Psoas muscle (tissue), 8 donors: ENCODE data around the gene AMOTL1. TPM values are rescaled to one million over a fixed set of nuclear protein-coding genes. Genes with fewer than 3 reads are reported as not detected.

ENCODE experiments used
- ATAC-seq, 4 donors: fragments of 200-7000 bp; cut with Tn5 transposase; one replicate each; pipeline ENCODE4 v1.9.1; 2020; ENCODE audit warnings: moderate library complexity in 3 of 4, mild to moderate bottlenecking in 2 of 4
- DNase-seq, 2 donors: peaks; one replicate each; pipeline ENCODE4 v3.0.0-alpha.2; 2020
- H3K27ac ChIP-seq: fragments of 200-600 bp; one replicate; pipeline ENCODE4 v1.8.0; 2022
- H3K27me3 ChIP-seq, 3 donors: fragments of 200-600 bp in 1 of 3; one replicate each; pipeline versions ENCODE4 v1.6.1 to v1.8.0; 2013 to 2022; ENCODE audit warnings: low read length in 2 of 3, mild to moderate bottlenecking in 2 of 3, moderate library complexity in 1 of 3; ENCODE audit not compliant: insufficient read depth in 3 of 3
- H3K36me3 ChIP-seq, 2 donors: fragments of 200-600 bp in 1 of 2; one replicate each; pipeline versions ENCODE4 v1.6.1 to v1.8.0; 2013 to 2022; ENCODE audit warnings: low read depth in 1 of 2, mild to moderate bottlenecking in 1 of 2, moderate library complexity in 1 of 2; ENCODE audit not compliant: insufficient read depth in 1 of 2
- H3K4me1 ChIP-seq: fragments of 200-600 bp; one replicate; pipeline ENCODE4 v1.8.0; 2022
- H3K4me3 ChIP-seq: fragments of 200-600 bp; one replicate; pipeline ENCODE4 v1.8.0; 2022; ENCODE audit warnings: mild to moderate bottlenecking
- H3K9me3 ChIP-seq: fragments of 200-600 bp; one replicate; pipeline ENCODE4 v1.8.0; 2022
- CTCF ChIP-seq: fragments of 200-600 bp; IDR thresholded peaks from one replicate; pipeline ENCODE4 v1.8.0; 2022; ENCODE audit warnings: antibody characterized with exemption
- WGBS, 3 donors: extraction: QIAGEN DNeasy Blood & Tissue Kit; methylation state at CpG; one replicate each; pipeline versions ENCODE4 v1.1.6 to v1.1.7; 2013; 5-methylcytosine and 5-hydroxymethylcytosine counted together
- intact Hi-C, 2 donors: fragments of 100-400 bp; cut with DNase I; formaldehyde crosslinking; loops; one replicate each; pipeline versions ENCODE4 v1.11.0 to v1.14.2; 2022
- polyA plus RNA-seq, 3 donors: library from polyadenylated mRNA; stranded (reverse); fragments of 200-250 nt; gene quantifications; one replicate each; pipeline ENCODE4 v1.2.3, GENCODE V29; 2013
- total RNA-seq, 4 donors: library from RNA; stranded (reverse); fragmentation: NEBNext Ultra II Directional in 2 of 4; extraction: Animal tissue kit (Norgen Biotek cat#: 25700) in 2 of 4; gene quantifications; one replicate each; pipeline versions ENCODE4 v1.2.1 to v1.2.4, GENCODE V29; 2021 to 2023
- donor health status: healthy with polysubstance abuse.
- donor health status: DM: no; HTN: no; CAD: no; lungs with moderate emphysema.
- donor health status: Bipolar disorder and iron deficiency.
- donor health status: healthy.
- donor health status: DM: yes; HTN: yes; CAD: no.
- donor health status: DM: no; HTN: no; CAD: no.
- donor health status: DM: no; HTN: no; CAD: no.
- donor health status: DM: yes; HTN: yes; CAD: no.

The AMOTL1 gene
- total and polyA plus RNA-seq, 7 donors: 46.5 to 355 (median 225) TPM

- Histone ChIP-seq H3K36me3 (peaks cover 12 to 73% of the 10 kb centered on the region in 2 donors), H3K9me3 (no peaks in the 10 kb centered on the region), H3K27me3 (no peaks in the 10 kb centered on the region), H3K4me3 (no peak overlapping the region), H3K27ac (no peak overlapping the region), H3K4me1 (no peaks in the 10 kb centered on the region)
- DNase-seq: no peak
- no peak for ATAC-seq
- TF ChIP-seq CTCF: no peak
- WGBS, 3 donors: 80 to 93% (median 86%) methylated on average over 2 of the region's 2 CpGs
- intact Hi-C loops: no loop called here
Measured at GRCh38 chr11:94882931-94883330, 114.8 kb downstream of the AMOTL1 start.

GRCh38 chr11:94883878-94884277, 115.7 kb downstream of the AMOTL1 start:
- no peak overlapping the region for H3K4me3 ChIP-seq
- intact Hi-C loops: no loop called here
- no peak for TF ChIP-seq CTCF
- H3K9me3 ChIP-seq: no peaks in the 10 kb centered on the region
- H3K36me3 ChIP-seq: peaks cover 12 to 64% of the 10 kb centered on the region in 2 donors
- no peak overlapping the region for H3K27ac ChIP-seq
- ATAC-seq (peak in 1 of 4 donors; percentile 3), DNase-seq (no peak)
- no peaks in the 10 kb centered on the region for H3K27me3 ChIP-seq
- H3K4me1 ChIP-seq: no peaks in the 10 kb centered on the region

GRCh38 chr11:94884376-94884775, 116.2 kb downstream of the AMOTL1 start:
- intact Hi-C loops: no loop called here
- ATAC-seq (peak in 1 of 4 donors; percentile 2), DNase-seq (no peak)
- no peak for TF ChIP-seq CTCF
- H3K27me3 ChIP-seq: no peaks in the 10 kb centered on the region
- peaks cover 12 to 59% of the 10 kb centered on the region in 2 donors for H3K36me3 ChIP-seq
- no peak overlapping the region for H3K4me3 ChIP-seq
- H3K27ac ChIP-seq: no peak overlapping the region
- no peaks in the 10 kb centered on the region for H3K9me3 ChIP-seq
- no peaks in the 10 kb centered on the region for H3K4me1 ChIP-seq
- WGBS, 3 donors: 74 to 84% (median 75%) methylated on average over 6 of the region's 6 CpGs

GRCh38 chr11:94885133-94885532, 117.0 kb downstream of the AMOTL1 start:
- TF ChIP-seq CTCF: no peak
- Histone ChIP-seq H3K9me3 (no peaks in the 10 kb centered on the region), H3K4me1 (no peaks in the 10 kb centered on the region), H3K36me3 (peaks cover 7 to 51% of the 10 kb centered on the region in 2 donors), H3K27me3 (no peaks in the 10 kb centered on the region), H3K27ac (no peak overlapping the region), H3K4me3 (no peak overlapping the region)
- no peak for DNase-seq
- WGBS, 3 donors: 36 to 47% (median 37%) methylated on average over 5 of the region's 5 CpGs
- intact Hi-C loops: no loop called here
- peak in 3 of 4 donors; percentile 3 to 14 (median 13) for ATAC-seq

- no peak overlapping the region for H3K27ac ChIP-seq
- H3K9me3 ChIP-seq: no peaks in the 10 kb centered on the region
- ATAC-seq: peak in 3 of 4 donors; percentile 22 to 43 (median 33)
- no peak overlapping the region for H3K4me3 ChIP-seq
- no peaks in the 10 kb centered on the region for H3K4me1 ChIP-seq
- peaks cover 5 to 51% of the 10 kb centered on the region in 2 donors for H3K36me3 ChIP-seq
- no peak for TF ChIP-seq CTCF
- no peaks in the 10 kb centered on the region for H3K27me3 ChIP-seq
- intact Hi-C loops: no loop called here
- no peak for DNase-seq
Measured at GRCh38 chr11:94885581-94885980, 117.4 kb downstream of the AMOTL1 start.
